ENCODE measurements around the gene IL11. TPM values are rescaled to one million over a fixed set of nuclear protein-coding genes. Genes with fewer than 3 reads are reported as not detected.

The IL11 gene
- total RNA-seq, 2 donors from 2014 or later, result 0.16 TPM; not detected in 1

- H3K4me1 ChIP-seq, result no peaks in the 10 kb centered on the region
Measured at GRCh38 chr19:55314396-55314795, 55.9 kb downstream of the IL11 start.

More at GRCh38 chr19:55314396-55314795, 55.9 kb downstream of the IL11 start:
- no peak for TF ChIP-seq CTCF (IDR thresholded peaks at IDR 0.05)
- Histone ChIP-seq H3K9me3 (no peaks in the 10 kb centered on the region), H3K27me3 (no peaks in the 10 kb centered on the region), H3K4me3 (no peak overlapping the region), H3K36me3 (peaks cover 6% of the 10 kb centered on the region), H3K27ac (no peak overlapping the region)
- DNase-seq (ENCODE audit: low spot score), result no peak

Other genes with a start within 250 kb of the IL11 start
- 10 to 100 TPM in 1 of 2 donors, 1 to 10 TPM in 1; 6.8 to 46.5 TPM for gene TNNT1, start 221.3 kb downstream of the IL11 start, total RNA-seq
- 1,000 to 10,000 TPM; 3,822 to 4,003 TPM for gene TNNI3, start 212.7 kb downstream of the IL11 start, total RNA-seq
- gene DNAAF3, start 203.8 kb downstream of the IL11 start, total RNA-seq, result 1 to 10 TPM in 1 of 2 donors, under 1 TPM in 1; 0.89 to 2.7 TPM
- gene SYT5, start 190.2 kb downstream of the IL11 start, total RNA-seq, result under 1 TPM in 1 of 2 donors, not detected in 1; 0.08 TPM
- 1 to 10 TPM; 1.3 to 7.8 TPM for gene PTPRH, start 161.0 kb downstream of the IL11 start, total RNA-seq
- gene TMEM86B, start 141.7 kb downstream of the IL11 start, total RNA-seq, result 1 to 10 TPM in 1 of 2 donors, not detected in 1; 1.3 TPM
- 10 to 100 TPM; 28.7 to 35.5 TPM for gene PPP6R1, start 111.4 kb downstream of the IL11 start, total RNA-seq
- 10 to 100 TPM; 29.6 to 35.8 TPM for gene HSPBP1, start 90.4 kb downstream of the IL11 start, total RNA-seq
- 10 to 100 TPM in 1 of 2 donors, 1 to 10 TPM in 1; 5.6 to 15.6 TPM for gene BRSK1, start 86.5 kb downstream of the IL11 start, total RNA-seq
- 1 to 10 TPM in 1 of 2 donors, not detected in 1; 3.3 TPM for gene TMEM150B, start 45.1 kb downstream of the IL11 start, total RNA-seq
- gene KMT5C, start 30.6 kb downstream of the IL11 start, total RNA-seq, result 1 to 10 TPM; 2.4 to 3.3 TPM
- gene COX6B2, start 15.7 kb downstream of the IL11 start, total RNA-seq, result not detected
- not detected for gene GARIN5B, start 7.2 kb downstream of the IL11 start, total RNA-seq
- gene TMEM190, start 6.4 kb upstream of the IL11 start, total RNA-seq, result not detected
- gene TMEM238, start 13.8 kb upstream of the IL11 start, total RNA-seq, result 1 to 10 TPM in 1 of 2 donors, not detected in 1; 1.2 TPM
- 100 to 1,000 TPM; 175 to 319 TPM for gene RPL28, start 15.5 kb upstream of the IL11 start, total RNA-seq
- gene UBE2S, start 37.3 kb upstream of the IL11 start, total RNA-seq, result 10 to 100 TPM; 19.1 to 22.0 TPM
- gene SHISA7, start 72.8 kb upstream of the IL11 start, total RNA-seq, result not detected
- 10 to 100 TPM; 87.0 to 92.2 TPM for gene ISOC2, start 91.2 kb upstream of the IL11 start, total RNA-seq
- not detected for gene C19orf85, start 94.3 kb upstream of the IL11 start, total RNA-seq
- gene ZNF628, start 106.2 kb upstream of the IL11 start, total RNA-seq, result 10 to 100 TPM in 1 of 2 donors, 1 to 10 TPM in 1; 5.6 to 13.2 TPM
- gene NAT14, start 114.7 kb upstream of the IL11 start, total RNA-seq, result 1 to 10 TPM; 2.3 to 7.0 TPM
- gene SSC5D, start 118.0 kb upstream of the IL11 start, total RNA-seq, result 1 to 10 TPM; 3.3 to 6.7 TPM
- 100 to 1,000 TPM; 111 to 172 TPM for gene SBK2, start 166.7 kb upstream of the IL11 start, total RNA-seq
- 100 to 1,000 TPM in 1 of 2 donors, 10 to 100 TPM in 1; 97.5 to 103 TPM for gene SBK3, start 175.1 kb upstream of the IL11 start, total RNA-seq
- gene ZNF579, start 210.4 kb upstream of the IL11 start, total RNA-seq, result 1 to 10 TPM; 6.2 to 6.4 TPM
- 10 to 100 TPM in 1 of 2 donors, 1 to 10 TPM in 1; 9.2 to 12.2 TPM for gene FIZ1, start 229.1 kb upstream of the IL11 start, total RNA-seq
- 10 to 100 TPM; 17.7 to 25.8 TPM for gene ZNF524, start 229.8 kb upstream of the IL11 start, total RNA-seq
- 10 to 100 TPM; 11.2 to 11.4 TPM for gene ZNF865, start 235.2 kb upstream of the IL11 start, total RNA-seq